Thyroid gland (tissue), 4 donors: Measurements from ENCODE around the gene GPR158.

ENCODE experiments used
- POLR2A ChIP-seq, 2 donors: fragments of 450-650 bp; IDR thresholded peaks; one replicate each; pipeline ENCODE4 v1.6.1; 2017; ENCODE audit warnings: antibody characterized with exemption in 2 of 2, mild to moderate bottlenecking in 2 of 2, moderate library complexity in 1 of 2
- TF ChIP-seq, protein P1 (sequence below), 6 experiments: fragments of 200-600 bp in 3 of 6; fragments of 450-650 bp in 3 of 6; sonication (generic) in 3 of 6; IDR thresholded peaks; one replicate each; pipeline ENCODE4 v1.5.1; 2016 to 2019; ENCODE audit warnings: antibody characterized with exemption in 6 of 6, mild to moderate bottlenecking in 2 of 6, inconsistent platforms in 1 of 6, moderate library complexity in 1 of 6

DNA sequence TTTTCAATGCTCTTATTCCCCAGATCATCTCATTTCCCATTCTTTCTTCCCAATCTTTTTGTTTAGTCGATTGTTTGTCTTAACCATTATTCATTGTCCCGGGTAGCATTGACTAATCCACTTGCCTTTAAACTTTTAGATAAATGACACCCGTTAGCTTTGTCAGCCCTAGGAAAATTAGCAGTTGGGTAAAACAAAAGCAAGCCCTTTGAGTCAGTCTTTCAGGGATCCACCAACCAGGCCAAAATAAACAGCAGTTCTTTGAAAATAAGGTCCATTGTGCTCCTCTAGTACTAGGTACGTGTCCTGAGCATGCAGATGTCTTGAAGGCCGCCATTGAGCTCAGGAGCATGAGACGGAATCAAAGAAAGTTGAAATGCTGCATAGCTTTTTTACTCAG, 389.6 kb downstream of the GPR158 start:
- TF ChIP-seq, protein P1, sequence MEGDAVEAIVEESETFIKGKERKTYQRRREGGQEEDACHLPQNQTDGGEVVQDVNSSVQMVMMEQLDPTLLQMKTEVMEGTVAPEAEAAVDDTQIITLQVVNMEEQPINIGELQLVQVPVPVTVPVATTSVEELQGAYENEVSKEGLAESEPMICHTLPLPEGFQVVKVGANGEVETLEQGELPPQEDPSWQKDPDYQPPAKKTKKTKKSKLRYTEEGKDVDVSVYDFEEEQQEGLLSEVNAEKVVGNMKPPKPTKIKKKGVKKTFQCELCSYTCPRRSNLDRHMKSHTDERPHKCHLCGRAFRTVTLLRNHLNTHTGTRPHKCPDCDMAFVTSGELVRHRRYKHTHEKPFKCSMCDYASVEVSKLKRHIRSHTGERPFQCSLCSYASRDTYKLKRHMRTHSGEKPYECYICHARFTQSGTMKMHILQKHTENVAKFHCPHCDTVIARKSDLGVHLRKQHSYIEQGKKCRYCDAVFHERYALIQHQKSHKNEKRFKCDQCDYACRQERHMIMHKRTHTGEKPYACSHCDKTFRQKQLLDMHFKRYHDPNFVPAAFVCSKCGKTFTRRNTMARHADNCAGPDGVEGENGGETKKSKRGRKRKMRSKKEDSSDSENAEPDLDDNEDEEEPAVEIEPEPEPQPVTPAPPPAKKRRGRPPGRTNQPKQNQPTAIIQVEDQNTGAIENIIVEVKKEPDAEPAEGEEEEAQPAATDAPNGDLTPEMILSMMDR (IDR thresholded peaks at IDR 0.05): no peak
- no peak for TF ChIP-seq POLR2A (IDR thresholded peaks at IDR 0.05)
